DOHH2 (cell line): Measurements from ENCODE around the gene OSBPL3.
"Not testable (repeated sequence)": the region's sequence is repeated elsewhere in the genome, so short reads cannot be mapped to it uniquely, and the experiment has no call there.

Experiments
- H3F3A ChIP-seq: fragments of 200-600 bp; sonication (generic), shearing (Covaris generic); 2 replicates; pipeline ENCODE4 v1.6.0; 2016; ENCODE audit warnings: antibody characterized with exemption, mild to moderate bottlenecking; ENCODE audit not compliant: control insufficient read depth, insufficient read depth
- H3K27ac ChIP-seq: fragments of 200-600 bp; sonication (generic); 2 replicates; pipeline ENCODE4 v1.5.1; 2014; ENCODE audit warnings: low read depth, mild to moderate bottlenecking, low read length, moderate library complexity
- H3K27me3 ChIP-seq: fragments of 200-600 bp; sonication (generic); 2 replicates; pipeline ENCODE4 v1.6.1; 2014; ENCODE audit warnings: mild to moderate bottlenecking, low read length, mixed read lengths; ENCODE audit not compliant: control insufficient read depth
- H3K36me3 ChIP-seq: fragments of 200-600 bp; sonication (generic); 2 replicates; pipeline ENCODE4 v1.6.1; 2014; ENCODE audit warnings: mild to moderate bottlenecking, low read length, moderate library complexity, mixed read lengths; ENCODE audit not compliant: control insufficient read depth
- H3K4me1 ChIP-seq: fragments of 200-600 bp; sonication (generic); 2 replicates; pipeline ENCODE4 v1.6.1; 2014; ENCODE audit warnings: mild to moderate bottlenecking, low read length, mixed read lengths; ENCODE audit not compliant: control insufficient read depth
- H3K4me2 ChIP-seq: fragments of 200-600 bp; sonication (generic); 2 replicates; pipeline ENCODE4 v1.6.0; 2014; ENCODE audit warnings: mild to moderate bottlenecking, low read length, moderate library complexity
- H3K4me3 ChIP-seq: fragments of 200-600 bp; sonication (generic); 2 replicates; pipeline ENCODE4 v1.5.1; 2014; ENCODE audit warnings: mild to moderate bottlenecking, low read length, mixed read lengths
- H3K79me2 ChIP-seq: fragments of 200-600 bp; sonication (generic); 2 replicates; pipeline ENCODE4 v1.6.1; 2014; ENCODE audit warnings: mild to moderate bottlenecking, low read length, mixed read lengths; ENCODE audit not compliant: control insufficient read depth
- H3K9me2 ChIP-seq: fragments of 200-600 bp; sonication (generic); replicated peaks from 2 replicates; pipeline ENCODE4 v1.6.1; 2014; ENCODE audit warnings: mild to moderate bottlenecking, low read length, mixed read lengths; ENCODE audit not compliant: control insufficient read depth
- H3K9me3 ChIP-seq: fragments of 200-600 bp; sonication (generic); 2 replicates; pipeline ENCODE4 v1.6.1; 2014; ENCODE audit warnings: antibody characterized with exemption, low read length, mixed read lengths; ENCODE audit not compliant: control insufficient read depth, insufficient read depth
- H4K20me1 ChIP-seq: fragments of 200-600 bp; sonication (generic); 2 replicates; pipeline ENCODE4 v1.6.0; 2014; ENCODE audit warnings: low read depth, mild to moderate bottlenecking, antibody characterized with exemption, low read length, moderate library complexity; ENCODE audit not compliant: control insufficient read depth, insufficient read depth
- CTCF ChIP-seq: fragments of 200-600 bp; sonication (generic); IDR thresholded peaks from one replicate; pipeline ENCODE4 v1.5.1; 2014; ENCODE audit warnings: antibody characterized with exemption, mild to moderate bottlenecking, low read depth, low read length; ENCODE audit not compliant: poor library complexity, severe bottlenecking
- EZH2phosphoT487 ChIP-seq: fragments of 200-600 bp; sonication (generic); IDR thresholded peaks from 2 replicates; pipeline ENCODE4 v1.6.1; 2017; ENCODE audit warnings: borderline replicate concordance, mild to moderate bottlenecking, antibody characterized with exemption, low read length, moderate library complexity, mixed read lengths

OSBPL3 gene

GRCh38 chr7:24907311-24907886 lies 72.6 kb downstream of the OSBPL3 start:
- Histone ChIP-seq H3K4me2 (peak overlapping the region; percentile 24), H3K36me3 (peaks cover 19% of the 10 kb centered on the region; the same call in 1 of the 2 replicates), H3K4me1 (peaks cover 60% of the 10 kb centered on the region), H4K20me1 (peaks cover 1% of the 10 kb centered on the region; the same call in 1 of the 2 replicates), H3K9me2 (no peaks in the 10 kb centered on the region), H3F3A (0 out of 2 replicates have a peak, but pooled peaks cover 2% of the 10 kb centered on the region), H3K27ac (no peak overlapping the region), H3K4me3 (peak overlapping the region; percentile 6; the same call in 1 of the 2 replicates), H3K27me3 (no peaks in the 10 kb centered on the region), H3K9me3 (no peaks in the 10 kb centered on the region), H3K79me2 (peaks cover 98% of the 10 kb centered on the region)
- no peak for TF ChIP-seq CTCF

- Histone ChIP-seq H3K9me2 (no peaks in the 10 kb centered on the region), H3K36me3 (peaks cover 19% of the 10 kb centered on the region; the same call in 1 of the 2 replicates), H3F3A (0 out of 2 replicates have a peak, but pooled peaks cover 2% of the 10 kb centered on the region), H3K79me2 (peaks cover 98% of the 10 kb centered on the region), H3K4me1 (peaks cover 60% of the 10 kb centered on the region), H4K20me1 (no peaks in the 10 kb centered on the region), H3K9me3 (no peaks in the 10 kb centered on the region), H3K27ac (no peak overlapping the region), H3K4me2 (no peak overlapping the region), H3K27me3 (no peaks in the 10 kb centered on the region), H3K4me3 (no peak overlapping the region)
- TF ChIP-seq EZH2phosphoT487: no peak
- TF ChIP-seq CTCF: no peak
These were observed 73.8 kb downstream of the OSBPL3 start for GRCh38 chr7:24905996-24906770.

- not testable (repeated sequence) for H3F3A ChIP-seq, H4K20me1 ChIP-seq, H3K27ac ChIP-seq, H3K4me3 ChIP-seq, H3K9me3 ChIP-seq, H3K4me2 ChIP-seq, H3K27me3 ChIP-seq, H3K9me2 ChIP-seq
- Histone ChIP-seq H3K79me2 (peaks cover 99% of the 10 kb centered on the region), H3K4me1 (peaks cover 65% of the 10 kb centered on the region), H3K36me3 (peaks cover 19% of the 10 kb centered on the region; the same call in 1 of the 2 replicates)
These were observed 76.0 kb downstream of the OSBPL3 start for GRCh38 chr7:24903992-24904391.

- Histone ChIP-seq H3K79me2 (peaks cover 99% of the 10 kb centered on the region), H3K9me2 (no peaks in the 10 kb centered on the region), H3K27ac (no peak overlapping the region), H3K27me3 (no peaks in the 10 kb centered on the region), H3K4me1 (peaks cover 65% of the 10 kb centered on the region), H4K20me1 (peaks cover 9% of the 10 kb centered on the region), H3K9me3 (no peaks in the 10 kb centered on the region), H3K4me2 (no peak overlapping the region), H3K36me3 (peaks cover 19% of the 10 kb centered on the region; the same call in 1 of the 2 replicates), H3F3A (peaks cover 6% of the 10 kb centered on the region), H3K4me3 (no peak overlapping the region)
- no peak for TF ChIP-seq CTCF
- TF ChIP-seq EZH2phosphoT487: no peak
These were observed 76.4 kb downstream of the OSBPL3 start for GRCh38 chr7:24903559-24903958.
